ENCODE data around the gene LRRC8D. TPM values are rescaled to one million over a fixed set of nuclear protein-coding genes. Genes with fewer than 3 reads are reported as not detected.

Gene LRRC8D
- total RNA-seq, 1 donor from 2014 or later: 30.6 TPM

DNA sequence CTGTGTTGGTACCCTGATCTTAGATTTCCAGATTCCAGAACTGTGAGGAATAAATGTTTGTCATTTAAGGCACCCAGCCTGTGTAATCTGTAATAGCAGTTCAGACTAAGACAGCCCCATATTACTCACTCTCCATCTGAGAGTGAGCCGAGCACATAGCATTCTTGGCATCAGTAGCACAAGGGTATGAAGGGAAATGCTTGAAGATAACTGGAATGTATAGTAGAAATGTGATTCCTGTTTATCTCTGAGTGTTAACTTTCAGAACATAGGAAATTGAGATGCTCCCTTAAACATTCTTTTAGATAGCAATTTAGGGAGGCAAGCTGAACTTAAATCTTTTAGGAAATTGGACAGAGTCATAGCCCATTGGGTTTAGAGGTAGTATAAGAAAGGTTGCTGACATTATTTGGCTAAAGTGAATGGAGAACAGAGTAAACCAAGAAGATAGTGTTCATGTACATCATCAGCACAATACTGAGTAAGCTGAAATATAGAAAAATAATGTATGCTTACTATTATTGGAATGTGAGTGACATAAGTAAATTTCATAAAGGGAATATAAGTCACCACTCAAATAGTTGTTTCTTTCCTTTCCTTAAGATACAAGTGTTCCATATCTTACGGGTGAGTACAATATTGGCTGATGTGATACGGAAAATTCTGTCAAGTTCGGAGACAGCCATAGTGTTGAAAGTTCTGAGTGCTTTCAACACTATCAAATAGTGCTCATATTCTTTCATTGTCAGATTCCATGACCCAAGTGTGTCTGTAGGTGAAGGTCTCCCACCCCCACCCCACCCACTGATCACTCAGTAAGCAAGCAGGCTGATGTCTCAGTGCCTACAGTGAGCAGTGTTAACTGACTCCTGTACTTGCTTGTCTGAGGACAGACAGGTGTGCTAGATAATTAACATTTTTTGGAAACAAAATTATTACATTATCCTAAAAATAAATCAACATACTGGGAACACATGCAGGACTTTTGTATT, 73.7 kb downstream of the LRRC8D start:
- Histone ChIP-seq H3K27me3 (ENCODE audit: control insufficient read depth, insufficient read depth, low read length) (no peaks in the 10 kb centered on the region), H3K4me3 (ENCODE audit: low read depth, low read length) (no peak overlapping the region), H3K36me3 (ENCODE audit: control insufficient read depth, insufficient read depth, low read length) (no peaks in the 10 kb centered on the region)
- no peak for DNase-seq (ENCODE audit: low read depth)
- TF ChIP-seq, protein P1, sequence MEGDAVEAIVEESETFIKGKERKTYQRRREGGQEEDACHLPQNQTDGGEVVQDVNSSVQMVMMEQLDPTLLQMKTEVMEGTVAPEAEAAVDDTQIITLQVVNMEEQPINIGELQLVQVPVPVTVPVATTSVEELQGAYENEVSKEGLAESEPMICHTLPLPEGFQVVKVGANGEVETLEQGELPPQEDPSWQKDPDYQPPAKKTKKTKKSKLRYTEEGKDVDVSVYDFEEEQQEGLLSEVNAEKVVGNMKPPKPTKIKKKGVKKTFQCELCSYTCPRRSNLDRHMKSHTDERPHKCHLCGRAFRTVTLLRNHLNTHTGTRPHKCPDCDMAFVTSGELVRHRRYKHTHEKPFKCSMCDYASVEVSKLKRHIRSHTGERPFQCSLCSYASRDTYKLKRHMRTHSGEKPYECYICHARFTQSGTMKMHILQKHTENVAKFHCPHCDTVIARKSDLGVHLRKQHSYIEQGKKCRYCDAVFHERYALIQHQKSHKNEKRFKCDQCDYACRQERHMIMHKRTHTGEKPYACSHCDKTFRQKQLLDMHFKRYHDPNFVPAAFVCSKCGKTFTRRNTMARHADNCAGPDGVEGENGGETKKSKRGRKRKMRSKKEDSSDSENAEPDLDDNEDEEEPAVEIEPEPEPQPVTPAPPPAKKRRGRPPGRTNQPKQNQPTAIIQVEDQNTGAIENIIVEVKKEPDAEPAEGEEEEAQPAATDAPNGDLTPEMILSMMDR (IDR thresholded peaks at IDR 0.05; ENCODE audit: insufficient read depth, low read length, poor library complexity, severe bottlenecking): no peak

GRCh38 chr1:89896105-89896942, 75.5 kb downstream of the LRRC8D start:
- H3K36me3 ChIP-seq (ENCODE audit: control insufficient read depth, insufficient read depth, low read length): no peaks in the 10 kb centered on the region
- DNase-seq (ENCODE audit: low read depth): no peak
- TF ChIP-seq, protein P1 (IDR thresholded peaks at IDR 0.05; ENCODE audit: insufficient read depth, low read length, poor library complexity, severe bottlenecking): no peak
- H3K27me3 ChIP-seq (ENCODE audit: control insufficient read depth, insufficient read depth, low read length): no peaks in the 10 kb centered on the region
- H3K4me3 ChIP-seq (ENCODE audit: low read depth, low read length): no peak overlapping the region

- Histone ChIP-seq H3K27me3 (ENCODE audit: control insufficient read depth, insufficient read depth, low read length) (no peaks in the 10 kb centered on the region), H3K36me3 (ENCODE audit: control insufficient read depth, insufficient read depth, low read length) (no peaks in the 10 kb centered on the region), H3K4me3 (ENCODE audit: low read depth, low read length) (no peak overlapping the region)
- DNase-seq (ENCODE audit: low read depth): no peak
- TF ChIP-seq, protein P1 (IDR thresholded peaks at IDR 0.05; ENCODE audit: insufficient read depth, low read length, poor library complexity, severe bottlenecking): no peak
Observed at GRCh38 chr1:89897347-89898133, 76.7 kb downstream of the LRRC8D start.

- Histone ChIP-seq H3K4me3 (ENCODE audit: low read depth, low read length) (no peak overlapping the region), H3K27me3 (ENCODE audit: control insufficient read depth, insufficient read depth, low read length) (no peaks in the 10 kb centered on the region), H3K36me3 (ENCODE audit: control insufficient read depth, insufficient read depth, low read length) (no peaks in the 10 kb centered on the region)
- no peak for DNase-seq (ENCODE audit: low read depth)
- TF ChIP-seq, protein P1 (IDR thresholded peaks at IDR 0.05; ENCODE audit: insufficient read depth, low read length, poor library complexity, severe bottlenecking): no peak
Observed at GRCh38 chr1:89898150-89898549, 77.3 kb downstream of the LRRC8D start.

GRCh38 chr1:89898695-89899470, 78.1 kb downstream of the LRRC8D start:
- TF ChIP-seq, protein P1 (IDR thresholded peaks at IDR 0.05; ENCODE audit: insufficient read depth, low read length, poor library complexity, severe bottlenecking): no peak
- Histone ChIP-seq H3K4me3 (ENCODE audit: low read depth, low read length) (no peak overlapping the region), H3K36me3 (ENCODE audit: control insufficient read depth, insufficient read depth, low read length) (no peaks in the 10 kb centered on the region), H3K27me3 (ENCODE audit: control insufficient read depth, insufficient read depth, low read length) (no peaks in the 10 kb centered on the region)
- no peak for DNase-seq (ENCODE audit: low read depth)
